ENCODE results near the gene NELL2. TPM values are rescaled to one million over a fixed set of nuclear protein-coding genes. Genes with fewer than 3 reads are reported as not detected.

The NELL2 gene
- total and polyA plus RNA-seq, 4 donors, result 0.09 to 0.42 (median 0.17) TPM; not detected in 1

DNA sequence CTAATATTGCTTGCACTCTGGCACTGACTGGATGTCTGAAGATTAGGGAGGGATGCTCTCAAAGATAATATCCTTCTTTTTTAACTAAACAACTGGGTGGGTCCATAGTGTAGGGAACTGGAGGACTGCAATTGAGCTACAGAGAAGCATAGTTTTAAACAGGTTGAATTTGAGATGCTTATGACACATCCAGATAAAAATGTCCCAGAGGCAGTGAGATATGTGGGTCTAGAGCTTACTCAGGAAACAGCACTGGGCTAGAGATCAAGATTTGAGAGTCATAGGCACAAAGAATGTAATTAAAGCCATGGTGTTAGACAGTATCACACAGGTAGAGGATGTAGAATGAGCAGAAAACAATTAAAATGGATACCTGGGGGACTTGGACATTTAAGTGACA is 198.4 kb downstream of the NELL2 start:
- no peak overlapping the region for H3K4me3 ChIP-seq (ENCODE audit: low read depth in 1 of 3, low read length in 3 of 3)
- H3K27me3 ChIP-seq (ENCODE audit: control insufficient read depth in 4 of 4, insufficient read depth in 4 of 4, low read length in 3 of 4), result peaks cover 0 to 4% (median 0%) of the 10 kb centered on the region in 4 donors
- TF ChIP-seq TAF1 (conservative IDR thresholded peaks at IDR 0.05) (no peak), REST (IDR thresholded peaks at IDR 0.05) (no peak), RXRA (IDR thresholded peaks at IDR 0.05) (no peak), EGR1 (IDR thresholded peaks at IDR 0.05; ENCODE audit: low read depth in 2 of 2) (no peak), HNF4G (IDR thresholded peaks at IDR 0.05) (no peak), NR2F2 (IDR thresholded peaks at IDR 0.05) (no peak), FOXA2 (IDR thresholded peaks at IDR 0.05) (no peak), HNF4A (conservative IDR thresholded peaks at IDR 0.05) (no peak), GABPA (IDR thresholded peaks at IDR 0.05 in 1 of 2, conservative IDR thresholded peaks at IDR 0.05 in 1 of 2) (no peak), YY1 (IDR thresholded peaks at IDR 0.05) (no peak), ZBTB33 (IDR thresholded peaks at IDR 0.05) (no peak), FOXA1 (IDR thresholded peaks at IDR 0.05) (no peak)
- TF ChIP-seq, protein P1, sequence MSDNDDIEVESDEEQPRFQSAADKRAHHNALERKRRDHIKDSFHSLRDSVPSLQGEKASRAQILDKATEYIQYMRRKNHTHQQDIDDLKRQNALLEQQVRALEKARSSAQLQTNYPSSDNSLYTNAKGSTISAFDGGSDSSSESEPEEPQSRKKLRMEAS (IDR thresholded peaks at IDR 0.05), result no peak
- TF ChIP-seq, protein P2, sequence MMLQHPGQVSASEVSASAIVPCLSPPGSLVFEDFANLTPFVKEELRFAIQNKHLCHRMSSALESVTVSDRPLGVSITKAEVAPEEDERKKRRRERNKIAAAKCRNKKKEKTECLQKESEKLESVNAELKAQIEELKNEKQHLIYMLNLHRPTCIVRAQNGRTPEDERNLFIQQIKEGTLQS (IDR thresholded peaks at IDR 0.05), result no peak
- no peaks in the 10 kb centered on the region for H3K36me3 ChIP-seq (ENCODE audit: control insufficient read depth in 4 of 4, insufficient read depth in 3 of 4, low read depth in 1 of 4, low read length in 3 of 4)
- H3K9ac ChIP-seq (ENCODE audit: low read depth in 1 of 2, low read length in 2 of 2), result no peak overlapping the region
- no peaks in the 10 kb centered on the region for H3K9me3 ChIP-seq (ENCODE audit: control insufficient read depth in 4 of 4, low read length in 3 of 4)
- H3K27ac ChIP-seq (ENCODE audit: low read depth in 1 of 2, low read length in 2 of 2), result no peak overlapping the region
- H3K4me1 ChIP-seq (ENCODE audit: control insufficient read depth in 4 of 4, insufficient read depth in 4 of 4, low read length in 3 of 4), result no peaks in the 10 kb centered on the region
- DNase-seq (ENCODE audit: low spot score), result no peak

GRCh38 chr12:44674875-44675274 is 201.2 kb downstream of the NELL2 start:
- peaks cover 0 to 4% (median 0%) of the 10 kb centered on the region in 4 donors for H3K27me3 ChIP-seq (ENCODE audit: control insufficient read depth in 4 of 4, insufficient read depth in 4 of 4, low read length in 3 of 4)
- no peak for DNase-seq (ENCODE audit: low spot score)
- no peak overlapping the region for H3K27ac ChIP-seq (ENCODE audit: low read depth in 1 of 2, low read length in 2 of 2)
- no peak overlapping the region for H3K4me3 ChIP-seq (ENCODE audit: low read depth in 1 of 3, low read length in 3 of 3)
- no peaks in the 10 kb centered on the region for H3K36me3 ChIP-seq (ENCODE audit: control insufficient read depth in 4 of 4, insufficient read depth in 3 of 4, low read depth in 1 of 4, low read length in 3 of 4)
- no peaks in the 10 kb centered on the region for H3K4me1 ChIP-seq (ENCODE audit: control insufficient read depth in 4 of 4, insufficient read depth in 4 of 4, low read length in 3 of 4)
- peaks cover 0 to 1% (median 0%) of the 10 kb centered on the region in 4 donors for H3K9me3 ChIP-seq (ENCODE audit: control insufficient read depth in 4 of 4, low read length in 3 of 4)
- 9% methylated on average over 1 of the region's 1 CpG for WGBS
- no peak overlapping the region for H3K9ac ChIP-seq (ENCODE audit: low read depth in 1 of 2, low read length in 2 of 2)
- TF ChIP-seq, protein P2 (IDR thresholded peaks at IDR 0.05), result no peak
- TF ChIP-seq RAD21 (IDR thresholded peaks at IDR 0.05), result no peak
- TF ChIP-seq FOXA2 (IDR thresholded peaks at IDR 0.05), result no peak
- TF ChIP-seq ZBTB33 (IDR thresholded peaks at IDR 0.05), result no peak
- TF ChIP-seq GABPA (IDR thresholded peaks at IDR 0.05 in 1 of 2, conservative IDR thresholded peaks at IDR 0.05 in 1 of 2), result no peak
- TF ChIP-seq CTCF (IDR thresholded peaks at IDR 0.05; ENCODE audit: low read depth, low read length, missing input control), result no peak
- TF ChIP-seq FOXA1 (IDR thresholded peaks at IDR 0.05), result no peak
- TF ChIP-seq YY1 (IDR thresholded peaks at IDR 0.05), result no peak
- no peak for TF ChIP-seq HNF4A (conservative IDR thresholded peaks at IDR 0.05)
- TF ChIP-seq HNF4G (IDR thresholded peaks at IDR 0.05), result no peak

Data from liver (tissue), 9 donors.